K562 (cell line): ENCODE results near the gene LY6G6F. TPM values are rescaled to one million over a fixed set of nuclear protein-coding genes. Genes with fewer than 3 reads are reported as not detected.

Experiments used
- BCL6 ChIP-seq: fragments of 250-450 bp; sonication (Bioruptor Pico); IDR thresholded peaks from 2 replicates; pipeline ENCODE4 v1.4.0; 2020
- CXXC5 ChIP-seq: fragments of 250-450 bp; sonication (Bioruptor Pico); IDR thresholded peaks from 2 replicates; pipeline ENCODE4 v1.8.0; 2022; ENCODE audit warnings: inconsistent platforms, mild to moderate bottlenecking, moderate library complexity
- E2F5 ChIP-seq: sonication (generic); formaldehyde crosslinking; IDR thresholded peaks from 2 replicates; pipeline ENCODE4 v1.8.0; 2022; ENCODE audit warnings: mild to moderate bottlenecking, missing genetic modification reagents
- E2F8 ChIP-seq: fragments of 450-650 bp; IDR thresholded peaks from 2 replicates; pipeline ENCODE4 v1.7.1; 2018; ENCODE audit warnings: mild to moderate bottlenecking, low read depth; ENCODE audit not compliant: partially characterized antibody
- E4F1 ChIP-seq: fragments of 250-450 bp; sonication (Bioruptor Pico); IDR thresholded peaks from 2 replicates; pipeline ENCODE4 v1.5.0; 2021; ENCODE audit warnings: mild to moderate bottlenecking, borderline replicate concordance
- MTA2 ChIP-seq: fragments of 450-650 bp; IDR thresholded peaks from 2 replicates; pipeline ENCODE4 v1.6.1; 2016; ENCODE audit warnings: low read depth
- RBBP5 ChIP-seq: fragments of 200-600 bp; sonication (generic); IDR thresholded peaks from 2 replicates; pipeline ENCODE4 v1.6.1; 2012; ENCODE audit warnings: borderline replicate concordance, mild to moderate bottlenecking, low read length, control low read depth, inconsistent platforms; ENCODE audit not compliant: insufficient read depth, poor library complexity, severe bottlenecking
- RBFOX2 ChIP-seq: fragments of 200-400 bp; formaldehyde crosslinking; IDR thresholded peaks from 2 replicates; pipeline ENCODE4 v1.6.1; 2017; ENCODE audit warnings: low read depth, mild to moderate bottlenecking, low read length, moderate library complexity
- ZNF668 ChIP-seq: fragments of 250-450 bp; sonication (Bioruptor Pico); IDR thresholded peaks from 2 replicates; pipeline ENCODE4 v1.8.0; 2022; ENCODE audit warnings: mild to moderate bottlenecking, inconsistent platforms
- ZNF695 ChIP-seq: fragments of 450-650 bp; formaldehyde crosslinking; IDR thresholded peaks from 2 replicates; pipeline ENCODE4 v1.4.0; 2020; ENCODE audit warnings: mild to moderate bottlenecking, moderate library complexity
- polyA plus RNA-seq, 8 experiments: library from polyadenylated mRNA; depleted of rRNA in 4 of 8; stranded (reverse) in 5 of 8; unstranded in 3 of 8; fragments of >200 nt; fragmentation: Nextera tagmentation in 2 of 8; fragmentation: Illumina TruSeq in 1 of 8; extraction: Ambion mirVana in 2 of 8; extraction: Trizol in 1 of 8; gene quantifications; 2 replicates each; pipeline versions ENCODE4 v1.2.1 to v1.2.3, GENCODE V29; 2011 to 2014; ENCODE audit warnings: inconsistent platforms in 1 of 8, missing spikeins in 1 of 8
- total RNA-seq, 7 experiments: library from RNA; depleted of rRNA in 6 of 7; stranded (reverse); fragments of >200 nt in 6 of 7; fragmentation: Illumina TruSeq in 2 of 7; extraction: Trizol in 2 of 7; gene quantifications; 2 replicates each; pipeline versions ENCODE4 v1.2.1 to v1.2.3, GENCODE V29; 2011 to 2021; ENCODE audit warnings: low replicate concordance in 1 of 7
- TF ChIP-seq, protein P1 (sequence below), 2 experiments: fragments of 450-650 bp; IDR thresholded peaks; 2 replicates each; pipeline ENCODE4 v1.6.1; 2018; ENCODE audit warnings: mild to moderate bottlenecking in 2 of 2, low read depth in 1 of 2; ENCODE audit not compliant: partially characterized antibody in 2 of 2
- TF ChIP-seq, protein P2 (sequence below): fragments of 450-650 bp; IDR thresholded peaks from 2 replicates; pipeline ENCODE4 v1.6.1; 2016; ENCODE audit warnings: mild to moderate bottlenecking

LY6G6F gene
- total and polyA plus RNA-seq, 9 of the 15 experiments (the other 6 are each of a cell fraction or from before 2014, with no cell fraction given): 0.14 to 0.50 (median 0.28) TPM; not detected in 2

DNA sequence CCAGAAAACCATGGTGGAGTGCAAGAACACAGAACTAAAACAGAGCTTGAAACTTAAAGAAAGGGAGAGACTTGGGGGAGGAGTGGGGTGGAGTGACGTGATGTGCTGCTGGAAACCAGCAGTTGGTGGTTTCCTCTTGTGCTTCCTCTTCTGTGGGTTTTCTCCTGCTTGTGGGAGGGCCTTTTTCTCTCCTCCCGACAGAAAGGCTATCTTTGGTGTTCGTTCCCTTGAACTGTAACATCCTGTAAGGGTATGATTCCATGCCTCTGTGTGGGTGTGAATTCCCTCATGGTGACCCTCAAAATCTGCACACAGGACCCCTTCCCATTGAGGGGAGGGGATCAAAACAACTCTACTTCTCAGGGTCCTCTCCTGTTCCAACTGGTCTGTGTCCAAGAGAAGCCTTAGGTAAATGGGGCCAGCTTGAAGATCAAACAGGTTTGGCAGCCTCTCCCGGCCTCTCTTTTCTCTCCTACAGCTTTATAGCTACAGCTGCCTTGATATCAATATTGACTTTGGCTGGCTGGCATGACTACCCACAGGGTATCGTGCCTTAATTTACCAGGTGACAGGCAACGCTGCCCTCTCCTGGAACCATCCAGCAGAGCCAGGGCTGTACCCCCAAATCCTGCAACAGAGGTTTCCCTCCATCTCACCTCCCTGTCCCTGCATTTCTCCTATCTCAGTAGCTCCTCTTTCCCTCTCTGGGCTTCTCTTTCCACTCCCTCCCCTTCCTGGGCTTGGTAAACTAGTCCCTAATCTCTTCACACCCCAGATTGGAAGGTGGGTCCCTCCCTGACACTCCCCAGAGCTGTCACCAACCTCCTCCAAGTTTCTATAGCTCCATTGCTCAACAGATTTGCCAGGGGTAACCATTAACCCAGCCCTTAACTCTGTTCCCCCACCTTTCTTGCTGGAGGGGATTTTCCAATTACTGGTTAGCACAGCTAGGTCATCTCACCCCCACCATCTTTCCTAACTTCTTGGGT is 31.6 kb downstream of the LY6G6F start (continued):
- TF ChIP-seq RBBP5 (peak; percentile 77), ZNF695 (no peak), ZNF668 (CRISPR knock-in tag) (no peak; the same call in 1 of the 2 replicates), E2F8 (no peak), E4F1 (no peak; the same call in 1 of the 2 replicates), CXXC5 (CRISPR knock-in tag) (peak; percentile 41), RBFOX2 (peak; percentile 73), BCL6 (CRISPR knock-in tag) (peak; percentile 67; the same call in 1 of the 2 replicates), E2F5 (CRISPR knock-in tag) (no peak), MTA2 (no peak)
- TF ChIP-seq, protein P1, sequence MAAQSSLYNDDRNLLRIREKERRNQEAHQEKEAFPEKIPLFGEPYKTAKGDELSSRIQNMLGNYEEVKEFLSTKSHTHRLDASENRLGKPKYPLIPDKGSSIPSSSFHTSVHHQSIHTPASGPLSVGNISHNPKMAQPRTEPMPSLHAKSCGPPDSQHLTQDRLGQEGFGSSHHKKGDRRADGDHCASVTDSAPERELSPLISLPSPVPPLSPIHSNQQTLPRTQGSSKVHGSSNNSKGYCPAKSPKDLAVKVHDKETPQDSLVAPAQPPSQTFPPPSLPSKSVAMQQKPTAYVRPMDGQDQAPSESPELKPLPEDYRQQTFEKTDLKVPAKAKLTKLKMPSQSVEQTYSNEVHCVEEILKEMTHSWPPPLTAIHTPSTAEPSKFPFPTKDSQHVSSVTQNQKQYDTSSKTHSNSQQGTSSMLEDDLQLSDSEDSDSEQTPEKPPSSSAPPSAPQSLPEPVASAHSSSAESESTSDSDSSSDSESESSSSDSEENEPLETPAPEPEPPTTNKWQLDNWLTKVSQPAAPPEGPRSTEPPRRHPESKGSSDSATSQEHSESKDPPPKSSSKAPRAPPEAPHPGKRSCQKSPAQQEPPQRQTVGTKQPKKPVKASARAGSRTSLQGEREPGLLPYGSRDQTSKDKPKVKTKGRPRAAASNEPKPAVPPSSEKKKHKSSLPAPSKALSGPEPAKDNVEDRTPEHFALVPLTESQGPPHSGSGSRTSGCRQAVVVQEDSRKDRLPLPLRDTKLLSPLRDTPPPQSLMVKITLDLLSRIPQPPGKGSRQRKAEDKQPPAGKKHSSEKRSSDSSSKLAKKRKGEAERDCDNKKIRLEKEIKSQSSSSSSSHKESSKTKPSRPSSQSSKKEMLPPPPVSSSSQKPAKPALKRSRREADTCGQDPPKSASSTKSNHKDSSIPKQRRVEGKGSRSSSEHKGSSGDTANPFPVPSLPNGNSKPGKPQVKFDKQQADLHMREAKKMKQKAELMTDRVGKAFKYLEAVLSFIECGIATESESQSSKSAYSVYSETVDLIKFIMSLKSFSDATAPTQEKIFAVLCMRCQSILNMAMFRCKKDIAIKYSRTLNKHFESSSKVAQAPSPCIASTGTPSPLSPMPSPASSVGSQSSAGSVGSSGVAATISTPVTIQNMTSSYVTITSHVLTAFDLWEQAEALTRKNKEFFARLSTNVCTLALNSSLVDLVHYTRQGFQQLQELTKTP (IDR thresholded peaks at IDR 0.05; ENCODE audit: low read depth in 1 of 2, partially characterized antibody in 2 of 2): peak; percentile 18 to 93
- TF ChIP-seq, protein P2, sequence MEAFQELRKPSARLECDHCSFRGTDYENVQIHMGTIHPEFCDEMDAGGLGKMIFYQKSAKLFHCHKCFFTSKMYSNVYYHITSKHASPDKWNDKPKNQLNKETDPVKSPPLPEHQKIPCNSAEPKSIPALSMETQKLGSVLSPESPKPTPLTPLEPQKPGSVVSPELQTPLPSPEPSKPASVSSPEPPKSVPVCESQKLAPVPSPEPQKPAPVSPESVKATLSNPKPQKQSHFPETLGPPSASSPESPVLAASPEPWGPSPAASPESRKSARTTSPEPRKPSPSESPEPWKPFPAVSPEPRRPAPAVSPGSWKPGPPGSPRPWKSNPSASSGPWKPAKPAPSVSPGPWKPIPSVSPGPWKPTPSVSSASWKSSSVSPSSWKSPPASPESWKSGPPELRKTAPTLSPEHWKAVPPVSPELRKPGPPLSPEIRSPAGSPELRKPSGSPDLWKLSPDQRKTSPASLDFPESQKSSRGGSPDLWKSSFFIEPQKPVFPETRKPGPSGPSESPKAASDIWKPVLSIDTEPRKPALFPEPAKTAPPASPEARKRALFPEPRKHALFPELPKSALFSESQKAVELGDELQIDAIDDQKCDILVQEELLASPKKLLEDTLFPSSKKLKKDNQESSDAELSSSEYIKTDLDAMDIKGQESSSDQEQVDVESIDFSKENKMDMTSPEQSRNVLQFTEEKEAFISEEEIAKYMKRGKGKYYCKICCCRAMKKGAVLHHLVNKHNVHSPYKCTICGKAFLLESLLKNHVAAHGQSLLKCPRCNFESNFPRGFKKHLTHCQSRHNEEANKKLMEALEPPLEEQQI: no peak
